ENCODE results near the gene FAM174C.
"Not testable (repeated sequence)": the region's sequence is repeated elsewhere in the genome, so short reads cannot be mapped to it uniquely, and the experiment has no call there.

The FAM174C gene

GRCh38 chr19:1312767-1313694 is 37.7 kb downstream of the FAM174C start:
- Histone ChIP-seq H2AFZ (ENCODE audit: low read length, unreplicated experiment) (no peak overlapping the region), H3K4me1 (ENCODE audit: control insufficient read depth, insufficient read depth, low read length, unreplicated experiment) (no peaks in the 10 kb centered on the region), H3K4me3 (ENCODE audit: low read depth, low read length) (no peak overlapping the region), H3K27me3 (ENCODE audit: insufficient read depth, low read length) (peaks cover 21% of the 10 kb centered on the region), H3K79me2 (ENCODE audit: control insufficient read depth, insufficient read depth, low read length, unreplicated experiment) (no peaks in the 10 kb centered on the region), H3K36me3 (ENCODE audit: insufficient read depth, low read length) (no peaks in the 10 kb centered on the region), H3K27ac (ENCODE audit: low read depth, low read length) (no peak overlapping the region)

- H3K4me3 ChIP-seq (ENCODE audit: low read depth, low read length), result no peak overlapping the region
- no peak overlapping the region for H2AFZ ChIP-seq (ENCODE audit: low read length, unreplicated experiment)
Observed at GRCh38 chr19:1313695-1314613, 38.6 kb downstream of the FAM174C start.

GRCh38 chr19:1315470-1316166 is 40.3 kb downstream of the FAM174C start:
- Histone ChIP-seq H3K36me3 (ENCODE audit: insufficient read depth, low read length) (no peaks in the 10 kb centered on the region), H3K4me3 (ENCODE audit: low read depth, low read length) (peak overlapping the region; percentile 21; the same call in 1 of the 2 replicates), H3K27ac (ENCODE audit: low read depth, low read length) (no peak overlapping the region), H3K4me1 (ENCODE audit: control insufficient read depth, insufficient read depth, low read length, unreplicated experiment) (no peaks in the 10 kb centered on the region), H2AFZ (ENCODE audit: low read length, unreplicated experiment) (no peak overlapping the region), H3K27me3 (ENCODE audit: insufficient read depth, low read length) (peaks cover 21% of the 10 kb centered on the region), H3K79me2 (ENCODE audit: control insufficient read depth, insufficient read depth, low read length, unreplicated experiment) (no peaks in the 10 kb centered on the region)

More at GRCh38 chr19:1313695-1314613, 38.6 kb downstream of the FAM174C start:
- no peaks in the 10 kb centered on the region for H3K36me3 ChIP-seq (ENCODE audit: insufficient read depth, low read length)
- no peak overlapping the region for H3K27ac ChIP-seq (ENCODE audit: low read depth, low read length)
- peaks cover 21% of the 10 kb centered on the region for H3K27me3 ChIP-seq (ENCODE audit: insufficient read depth, low read length)
- no peaks in the 10 kb centered on the region for H3K4me1 ChIP-seq (ENCODE audit: control insufficient read depth, insufficient read depth, low read length, unreplicated experiment)
- H3K79me2 ChIP-seq (ENCODE audit: control insufficient read depth, insufficient read depth, low read length, unreplicated experiment), result no peaks in the 10 kb centered on the region

- no peak overlapping the region for H3K27ac ChIP-seq (ENCODE audit: low read depth, low read length)
- peaks cover 21% of the 10 kb centered on the region for H3K27me3 ChIP-seq (ENCODE audit: insufficient read depth, low read length)
- no peak overlapping the region for H3K4me3 ChIP-seq (ENCODE audit: low read depth, low read length)
- H3K4me1 ChIP-seq (ENCODE audit: control insufficient read depth, insufficient read depth, low read length, unreplicated experiment), result no peaks in the 10 kb centered on the region
- no peak overlapping the region for H2AFZ ChIP-seq (ENCODE audit: low read length, unreplicated experiment)
- no peaks in the 10 kb centered on the region for H3K36me3 ChIP-seq (ENCODE audit: insufficient read depth, low read length)
- H3K79me2 ChIP-seq (ENCODE audit: control insufficient read depth, insufficient read depth, low read length, unreplicated experiment), result no peaks in the 10 kb centered on the region
Observed at GRCh38 chr19:1316466-1316865, 41.1 kb downstream of the FAM174C start.

- Histone ChIP-seq H2AFZ (ENCODE audit: low read length, unreplicated experiment) (no peak overlapping the region), H3K27me3 (ENCODE audit: insufficient read depth, low read length) (peaks cover 21% of the 10 kb centered on the region), H3K4me1 (ENCODE audit: control insufficient read depth, insufficient read depth, low read length, unreplicated experiment) (no peaks in the 10 kb centered on the region), H3K27ac (ENCODE audit: low read depth, low read length) (no peak overlapping the region), H3K36me3 (ENCODE audit: insufficient read depth, low read length) (no peaks in the 10 kb centered on the region), H3K4me3 (ENCODE audit: low read depth, low read length) (no peak overlapping the region), H3K79me2 (ENCODE audit: control insufficient read depth, insufficient read depth, low read length, unreplicated experiment) (no peaks in the 10 kb centered on the region)
Observed at GRCh38 chr19:1317274-1318003, 42.1 kb downstream of the FAM174C start.

- Histone ChIP-seq H3K27ac (ENCODE audit: low read depth, low read length) (no peak overlapping the region), H3K27me3 (ENCODE audit: insufficient read depth, low read length) (peaks cover 21% of the 10 kb centered on the region), H3K79me2 (ENCODE audit: control insufficient read depth, insufficient read depth, low read length, unreplicated experiment) (no peaks in the 10 kb centered on the region), H3K4me1 (ENCODE audit: control insufficient read depth, insufficient read depth, low read length, unreplicated experiment) (no peaks in the 10 kb centered on the region), H3K4me3 (ENCODE audit: low read depth, low read length) (no peak overlapping the region), H3K36me3 (ENCODE audit: insufficient read depth, low read length) (no peaks in the 10 kb centered on the region), H2AFZ (ENCODE audit: low read length, unreplicated experiment) (no peak overlapping the region)
Observed at GRCh38 chr19:1318678-1319471, 43.5 kb downstream of the FAM174C start.

- H3K4me3 ChIP-seq (ENCODE audit: low read depth, low read length); H3K79me2 ChIP-seq (ENCODE audit: control insufficient read depth, insufficient read depth, low read length, unreplicated experiment); H3K4me1 ChIP-seq (ENCODE audit: control insufficient read depth, insufficient read depth, low read length, unreplicated experiment); H3K27ac ChIP-seq (ENCODE audit: low read depth, low read length); H2AFZ ChIP-seq (ENCODE audit: low read length, unreplicated experiment); H3K36me3 ChIP-seq (ENCODE audit: insufficient read depth, low read length): not testable (repeated sequence)
- peaks cover 21% of the 10 kb centered on the region for H3K27me3 ChIP-seq (ENCODE audit: insufficient read depth, low read length)
Observed at GRCh38 chr19:1320282-1320650, 44.9 kb downstream of the FAM174C start.

GRCh38 chr19:1321539-1321938 is 46.2 kb downstream of the FAM174C start:
- Histone ChIP-seq H3K4me3 (ENCODE audit: low read depth, low read length) (no peak overlapping the region), H3K4me1 (ENCODE audit: control insufficient read depth, insufficient read depth, low read length, unreplicated experiment) (no peaks in the 10 kb centered on the region), H3K27ac (ENCODE audit: low read depth, low read length) (no peak overlapping the region), H3K27me3 (ENCODE audit: insufficient read depth, low read length) (peaks cover 13% of the 10 kb centered on the region), H2AFZ (ENCODE audit: low read length, unreplicated experiment) (no peak overlapping the region), H3K79me2 (ENCODE audit: control insufficient read depth, insufficient read depth, low read length, unreplicated experiment) (no peaks in the 10 kb centered on the region), H3K36me3 (ENCODE audit: insufficient read depth, low read length) (no peaks in the 10 kb centered on the region)

GRCh38 chr19:1322198-1322981 is 47.1 kb downstream of the FAM174C start:
- Histone ChIP-seq H3K79me2 (ENCODE audit: control insufficient read depth, insufficient read depth, low read length, unreplicated experiment) (no peaks in the 10 kb centered on the region), H3K27ac (ENCODE audit: low read depth, low read length) (no peak overlapping the region), H3K27me3 (ENCODE audit: insufficient read depth, low read length) (peaks cover 6% of the 10 kb centered on the region), H3K36me3 (ENCODE audit: insufficient read depth, low read length) (no peaks in the 10 kb centered on the region), H2AFZ (ENCODE audit: low read length, unreplicated experiment) (no peak overlapping the region), H3K4me3 (ENCODE audit: low read depth, low read length) (no peak overlapping the region), H3K4me1 (ENCODE audit: control insufficient read depth, insufficient read depth, low read length, unreplicated experiment) (no peaks in the 10 kb centered on the region)
